OCI-LY7 (cell line): Measurements from ENCODE around the gene SEMA4D. TPM values are rescaled to one million over a fixed set of nuclear protein-coding genes. Genes with fewer than 3 reads are reported as not detected.

Experiments
- BruUV-seq: library from RNA; stranded (reverse); fragments of 400-500 nt; replicated peaks from 2 replicates; lab custom pipeline; 2021; lab: Mats Ljungman, UMichigan
- CTCF ChIA-PET: fragments of 300-600 bp; sonication (Branson Sonifier 250); formaldehyde crosslinking; loops from one replicate; lab custom pipeline; 2022; ENCODE audit warnings: antibody characterized with exemption; ENCODE audit not compliant: unreplicated experiment; lab: Charles Lee
- POLR2A ChIA-PET: fragments of 300-600 bp; sonication (Branson Sonifier 250); formaldehyde crosslinking; loops from one replicate; lab custom pipeline; 2022; ENCODE audit warnings: antibody characterized with exemption; lab: Charles Lee
- DNase-seq: peaks from one replicate; pipeline ENCODE4 v3.0.0-alpha.2; 2015; ENCODE audit warnings: low spot score
- H2AFZ ChIP-seq: fragments of 200-600 bp; sonication (generic), shearing (Covaris generic); 2 replicates; pipeline ENCODE4 v1.6.1; 2014; ENCODE audit warnings: mild to moderate bottlenecking, antibody characterized with exemption, low read length, moderate library complexity
- H3K27ac ChIP-seq: fragments of 200-600 bp; sonication (generic); 2 replicates; pipeline ENCODE4 v1.5.1; 2014; ENCODE audit warnings: mixed run types, low read depth, mild to moderate bottlenecking, moderate library complexity, low read length, inconsistent platforms; ENCODE audit not compliant: poor library complexity, severe bottlenecking
- H3K36me3 ChIP-seq: fragments of 200-600 bp; sonication (generic); 2 replicates; pipeline ENCODE4 v1.6.1; 2014; ENCODE audit warnings: mild to moderate bottlenecking, antibody characterized with exemption, low read length, moderate library complexity, mixed read lengths; ENCODE audit not compliant: insufficient read depth
- H3K4me1 ChIP-seq: fragments of 200-600 bp; sonication (generic); 2 replicates; pipeline ENCODE4 v1.5.1; 2014; ENCODE audit warnings: mild to moderate bottlenecking, low read length; ENCODE audit not compliant: insufficient read depth, poor library complexity, severe bottlenecking
- H3K4me2 ChIP-seq: fragments of 200-600 bp; sonication (generic); 2 replicates; pipeline ENCODE4 v1.6.1; 2014; ENCODE audit warnings: mild to moderate bottlenecking, low read length
- H3K4me3 ChIP-seq: fragments of 200-600 bp; sonication (generic); 2 replicates; pipeline ENCODE4 v1.5.1; 2014; ENCODE audit warnings: mild to moderate bottlenecking, low read depth, low read length; ENCODE audit not compliant: poor library complexity, severe bottlenecking
- H3K79me2 ChIP-seq: fragments of 200-600 bp; sonication (generic); 2 replicates; pipeline ENCODE4 v1.6.1; 2016; ENCODE audit warnings: low read depth, mild to moderate bottlenecking, low read length, moderate library complexity, mixed read lengths; ENCODE audit not compliant: insufficient read depth
- H3K9me2 ChIP-seq: fragments of 200-600 bp; sonication (generic); 2 replicates; pipeline ENCODE4 v1.6.1; 2016; ENCODE audit warnings: mild to moderate bottlenecking, low read length, mixed read lengths; ENCODE audit not compliant: insufficient read depth
- H3K9me3 ChIP-seq: fragments of 200-600 bp; sonication (generic); 2 replicates; pipeline ENCODE4 v1.6.1; 2014; ENCODE audit warnings: mild to moderate bottlenecking, mixed run types, low read length, mixed read lengths
- H4K20me1 ChIP-seq: fragments of 200-600 bp; sonication (generic); 2 replicates; pipeline ENCODE4 v1.6.1; 2014; ENCODE audit warnings: mild to moderate bottlenecking, antibody characterized with exemption, low read length, moderate library complexity, mixed read lengths; ENCODE audit not compliant: insufficient read depth
- CTCF ChIP-seq: fragments of 200-600 bp; sonication (generic); conservative IDR thresholded peaks from 2 replicates; pipeline ENCODE4 v1.5.1; 2014; ENCODE audit warnings: mild to moderate bottlenecking, antibody characterized with exemption, low read length, moderate library complexity, mixed read lengths
- EZH2phosphoT487 ChIP-seq: fragments of 200-600 bp; sonication (generic); IDR thresholded peaks from 2 replicates; pipeline ENCODE4 v1.6.1; 2018; ENCODE audit warnings: low read depth, borderline replicate concordance, mild to moderate bottlenecking, mixed run types, antibody characterized with exemption, low read length, moderate library complexity, mixed read lengths
- intact Hi-C: fragments of 100-400 bp; cut with micrococcal nuclease; formaldehyde crosslinking; loops from one replicate; pipeline ENCODE4 v1.10.0; 2022; ENCODE audit not compliant: unreplicated experiment
- total RNA-seq, 2 experiments: library from RNA; depleted of rRNA in 1 of 2; stranded (reverse); fragments of >200 nt in 1 of 2; shearing (Covaris generic) in 1 of 2; gene quantifications; 2 replicates each; pipeline ENCODE4 v1.2.3, GENCODE V29; 2014 to 2022

The SEMA4D gene
- total RNA-seq, 2 experiments from 2014 or later = 28.5 to 60.5 TPM

- Histone ChIP-seq H3K4me3 (peak overlapping the region; percentile 44), H4K20me1 (no peaks in the 10 kb centered on the region), H3K27ac (peak overlapping the region; percentile 85), H3K4me2 (peak overlapping the region; percentile 65), H3K9me3 (peaks cover 12% of the 10 kb centered on the region; the same call in 1 of the 2 replicates), H3K79me2 (no peaks in the 10 kb centered on the region), H3K4me1 (peaks cover 46% of the 10 kb centered on the region), H3K9me2 (no peaks in the 10 kb centered on the region), H2AFZ (peak overlapping the region; percentile 61; the same call in 1 of the 2 replicates), H3K36me3 (no peaks in the 10 kb centered on the region; the same call in 1 of the 2 replicates)
- CTCF ChIA-PET = interaction anchor here (1.0 to 1.5 kb wide), 4 partner anchors 12 to 112 kb away, joined by 3 to 4 read pairs (median 4); no protein-coding TSS in a partner anchor
- TF ChIP-seq EZH2phosphoT487 (no peak), CTCF (no peak)
- intact Hi-C loops = loop anchor here (1.0 kb wide), 2 partner anchors 19 to 43 kb away; partner anchors contain the start of gene SEMA4D
- POLR2A ChIA-PET = interaction anchor here (0.7 to 4.4 kb wide), 9 partner anchors 9 to 105 kb away, joined by 3 to 28 read pairs (median 6); no protein-coding TSS in a partner anchor
- DNase-seq = peak; percentile 90
- no TSS peak for BruUV-seq
Observed at GRCh38 chr9:89541798-89542197, 43.9 kb upstream of the SEMA4D start.

- CTCF ChIA-PET = interaction anchor here (1.6 kb wide), 1 partner anchor 9 kb away, joined by 3 read pairs; no protein-coding TSS in a partner anchor
- Histone ChIP-seq H3K4me3 (no peak overlapping the region), H3K9me3 (no peaks in the 10 kb centered on the region), H2AFZ (no peak overlapping the region), H3K36me3 (no peaks in the 10 kb centered on the region), H3K9me2 (no peaks in the 10 kb centered on the region), H3K4me1 (peaks cover 57% of the 10 kb centered on the region), H3K79me2 (no peaks in the 10 kb centered on the region), H3K4me2 (no peak overlapping the region), H3K27ac (no peak overlapping the region), H4K20me1 (no peaks in the 10 kb centered on the region)
- BruUV-seq = no TSS peak
- no peak for DNase-seq
- TF ChIP-seq CTCF (no peak), EZH2phosphoT487 (no peak)
- POLR2A ChIA-PET = interaction anchor here (0.8 to 1.8 kb wide), 3 partner anchors 9 to 16 kb away, joined by 3 to 9 read pairs (median 3); no protein-coding TSS in a partner anchor
- intact Hi-C loops = no loop called here
Observed at GRCh38 chr9:89539374-89539773, 41.5 kb upstream of the SEMA4D start.

- no TSS peak for BruUV-seq
- H3K36me3 ChIP-seq = no peaks in the 10 kb centered on the region
- no peak overlapping the region for H2AFZ ChIP-seq
- H3K9me3 ChIP-seq = no peaks in the 10 kb centered on the region
- no peaks in the 10 kb centered on the region for H3K79me2 ChIP-seq
- H3K4me1 ChIP-seq = peaks cover 52% of the 10 kb centered on the region
- no peak overlapping the region for H3K4me3 ChIP-seq
- H3K27ac ChIP-seq = no peak overlapping the region
- H3K9me2 ChIP-seq = no peaks in the 10 kb centered on the region
- no peaks in the 10 kb centered on the region for H4K20me1 ChIP-seq
- ChIA-PET POLR2A (interaction anchor here (1.5 to 1.8 kb wide), 2 partner anchors 15 to 16 kb away, joined by 5 to 9 read pairs; no protein-coding TSS in a partner anchor), CTCF (no interaction called here)
- no peak overlapping the region for H3K4me2 ChIP-seq
- intact Hi-C loops = no loop called here
- no peak for TF ChIP-seq EZH2phosphoT487
- TF ChIP-seq CTCF = no peak
- DNase-seq = no peak
Observed at GRCh38 chr9:89538871-89539270, 41.0 kb upstream of the SEMA4D start.
